ENCODE measurements around the gene GDPD3. TPM values are rescaled to one million over a fixed set of nuclear protein-coding genes. Genes with fewer than 3 reads are reported as not detected.

GDPD3 gene
- total and polyA plus RNA-seq, 10 of the 15 experiments (the other 5 are each of a cell fraction or from before 2014, with no cell fraction given) = 0.29 to 3.3 (median 0.97) TPM

GRCh38 chr16:30075503-30076275 lies 37.6 kb downstream of the GDPD3 start, which contains the start of gene PPP4C (continued):
- TF ChIP-seq RB1 (IDR thresholded peaks at IDR 0.05; ENCODE audit: borderline replicate concordance) (0 out of 2 replicates have a peak, but pooled peaks have one; percentile 42), MLLT1 (IDR thresholded peaks at IDR 0.05) (0 out of 2 replicates have a peak, but pooled peaks have one; percentile 64), PML (IDR thresholded peaks at IDR 0.05; ENCODE audit: low read length) (peak; percentile 74; the same call in 1 of the 2 replicates), KDM1A (IDR thresholded peaks at IDR 0.05; ENCODE audit: borderline replicate concordance) (no peak), NBN (IDR thresholded peaks at IDR 0.05) (peak; percentile 66; the same call in 1 of the 2 replicates), ZNF592 (IDR thresholded peaks at IDR 0.05) (no peak), NR2F1 (conservative IDR thresholded peaks at IDR 0.05) (peak; percentile 12; the same call in 1 of the 2 replicates), IKZF2 (IDR thresholded peaks at IDR 0.05) (peak; percentile 58 to 59; a peak in 3 of 4 replicates), IKZF1 (conservative IDR thresholded peaks at IDR 0.05) (peak; percentile 90), ZBTB40 (IDR thresholded peaks at IDR 0.05; ENCODE audit: borderline replicate concordance) (peak; percentile 93), SPI1 (IDR thresholded peaks at IDR 0.05; ENCODE audit: borderline replicate concordance, insufficient read depth, low read depth, low read length) (peak; percentile 40; the same call in 1 of the 2 replicates), TCF3 (IDR thresholded peaks at IDR 0.05; ENCODE audit: borderline replicate concordance, insufficient read depth, low read depth, low read length) (0 out of 2 replicates have a peak, but pooled peaks have one; percentile 19), ZBTB33 (IDR thresholded peaks at IDR 0.05) (no peak), CBFB (IDR thresholded peaks at IDR 0.05; ENCODE audit: low read depth) (peak; percentile 76), USF2 (IDR thresholded peaks at IDR 0.05; ENCODE audit: borderline replicate concordance, low read depth, low read length) (no peak)
